Smooth muscle cell (in vitro differentiated cells): Measurements from ENCODE around the gene MREG. TPM values are rescaled to one million over a fixed set of nuclear protein-coding genes. Genes with fewer than 3 reads are reported as not detected.

Source experiments
- DNase-seq: peaks from one replicate; lab custom pipeline; 2025; ENCODE audit not compliant: unreplicated experiment; lab: John Stamatoyannopoulos, UW
- H2AFZ ChIP-seq: fragments of 200-600 bp; sonication (generic); 2 replicates; pipeline ENCODE4 v1.6.0; 2016; ENCODE audit warnings: antibody characterized with exemption, low read depth, mild to moderate bottlenecking
- H3F3A ChIP-seq: fragments of 200-600 bp; sonication (generic); 2 replicates; pipeline ENCODE4 v1.6.0; 2017; ENCODE audit warnings: antibody characterized with exemption, low read depth
- H3K27ac ChIP-seq: fragments of 200-600 bp; sonication (generic); 2 replicates; pipeline ENCODE4 v1.5.1; 2016; ENCODE audit warnings: low read depth, mild to moderate bottlenecking
- H3K27me3 ChIP-seq: fragments of 200-600 bp; sonication (generic); 2 replicates; pipeline ENCODE4 v1.6.1; 2016; ENCODE audit warnings: low read depth, mild to moderate bottlenecking
- H3K36me3 ChIP-seq: fragments of 200-600 bp; sonication (generic); 2 replicates; pipeline ENCODE4 v1.5.1; 2016; ENCODE audit warnings: low read depth
- H3K4me1 ChIP-seq: fragments of 200-600 bp; sonication (generic); 2 replicates; pipeline ENCODE4 v1.5.1; 2016; ENCODE audit warnings: low read depth
- H3K4me2 ChIP-seq: fragments of 200-600 bp; sonication (generic); 2 replicates; pipeline ENCODE4 v1.6.0; 2016; ENCODE audit warnings: mild to moderate bottlenecking
- H3K4me3 ChIP-seq: fragments of 200-600 bp; sonication (generic); 2 replicates; pipeline ENCODE4 v1.5.1; 2016; ENCODE audit warnings: mild to moderate bottlenecking
- H3K79me2 ChIP-seq: fragments of 200-600 bp; sonication (generic); 2 replicates; pipeline ENCODE4 v1.6.0; 2016; ENCODE audit warnings: low read depth, mild to moderate bottlenecking
- H3K9ac ChIP-seq: fragments of 200-600 bp; sonication (generic); 2 replicates; pipeline ENCODE4 v1.6.0; 2016; ENCODE audit warnings: low read depth
- H3K9me3 ChIP-seq: fragments of 200-600 bp; sonication (generic); replicated peaks from 2 replicates; pipeline ENCODE4 v1.5.1; 2016; ENCODE audit warnings: low read depth
- H4K20me1 ChIP-seq: fragments of 200-600 bp; sonication (generic); 2 replicates; pipeline ENCODE4 v1.6.0; 2016; ENCODE audit warnings: low read depth
- WGBS: methylation state at CpG from one replicate; pipeline ENCODE4 v1.1.7; 2016; ENCODE audit warnings: low lambda C conversion rate; 5-methylcytosine and 5-hydroxymethylcytosine counted together
- polyA plus RNA-seq: library from polyadenylated mRNA; unstranded; fragments of >200 nt; fragmentation: Nextera tagmentation; extraction: Ambion mirVana; gene quantifications from 2 replicates; pipeline ENCODE4 v1.2.1, GENCODE V29; 2016
- total RNA-seq: library from RNA; depleted of rRNA; stranded (reverse); fragments of >200 nt; gene quantifications from 2 replicates; pipeline ENCODE4 v1.2.3, GENCODE V29; 2014
- TF ChIP-seq, protein P1 (sequence below): fragments of 200-600 bp; sonication (generic); IDR thresholded peaks from 2 replicates; pipeline ENCODE4 v1.5.1; 2017; ENCODE audit warnings: borderline replicate concordance, mild to moderate bottlenecking, antibody characterized with exemption; ENCODE audit not compliant: insufficient read depth, poor library complexity, severe bottlenecking

MREG gene
- total and polyA plus RNA-seq, 2 experiments from 2014 or later, result 2.3 to 5.5 TPM

DNA sequence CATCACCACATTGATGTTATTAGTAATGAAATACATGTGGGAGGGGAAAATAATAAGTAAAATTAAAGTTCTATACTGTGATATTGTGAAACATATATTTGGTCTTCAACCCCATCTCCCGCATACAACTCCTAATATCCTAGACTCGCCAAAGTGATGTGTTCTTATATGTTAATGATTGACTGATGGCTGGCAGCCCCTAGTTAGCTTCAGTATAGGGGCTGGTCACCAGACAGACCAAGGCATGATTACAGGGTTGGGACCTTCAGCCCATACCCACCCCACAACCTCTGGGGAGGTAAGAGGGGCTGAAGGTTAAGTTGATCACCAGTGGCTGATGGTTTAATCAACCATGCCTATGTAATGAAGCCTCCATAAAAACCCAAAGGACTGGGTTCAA lies 28.1 kb upstream of the MREG start:
- TF ChIP-seq, protein P1, sequence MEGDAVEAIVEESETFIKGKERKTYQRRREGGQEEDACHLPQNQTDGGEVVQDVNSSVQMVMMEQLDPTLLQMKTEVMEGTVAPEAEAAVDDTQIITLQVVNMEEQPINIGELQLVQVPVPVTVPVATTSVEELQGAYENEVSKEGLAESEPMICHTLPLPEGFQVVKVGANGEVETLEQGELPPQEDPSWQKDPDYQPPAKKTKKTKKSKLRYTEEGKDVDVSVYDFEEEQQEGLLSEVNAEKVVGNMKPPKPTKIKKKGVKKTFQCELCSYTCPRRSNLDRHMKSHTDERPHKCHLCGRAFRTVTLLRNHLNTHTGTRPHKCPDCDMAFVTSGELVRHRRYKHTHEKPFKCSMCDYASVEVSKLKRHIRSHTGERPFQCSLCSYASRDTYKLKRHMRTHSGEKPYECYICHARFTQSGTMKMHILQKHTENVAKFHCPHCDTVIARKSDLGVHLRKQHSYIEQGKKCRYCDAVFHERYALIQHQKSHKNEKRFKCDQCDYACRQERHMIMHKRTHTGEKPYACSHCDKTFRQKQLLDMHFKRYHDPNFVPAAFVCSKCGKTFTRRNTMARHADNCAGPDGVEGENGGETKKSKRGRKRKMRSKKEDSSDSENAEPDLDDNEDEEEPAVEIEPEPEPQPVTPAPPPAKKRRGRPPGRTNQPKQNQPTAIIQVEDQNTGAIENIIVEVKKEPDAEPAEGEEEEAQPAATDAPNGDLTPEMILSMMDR, result no peak

DNA sequence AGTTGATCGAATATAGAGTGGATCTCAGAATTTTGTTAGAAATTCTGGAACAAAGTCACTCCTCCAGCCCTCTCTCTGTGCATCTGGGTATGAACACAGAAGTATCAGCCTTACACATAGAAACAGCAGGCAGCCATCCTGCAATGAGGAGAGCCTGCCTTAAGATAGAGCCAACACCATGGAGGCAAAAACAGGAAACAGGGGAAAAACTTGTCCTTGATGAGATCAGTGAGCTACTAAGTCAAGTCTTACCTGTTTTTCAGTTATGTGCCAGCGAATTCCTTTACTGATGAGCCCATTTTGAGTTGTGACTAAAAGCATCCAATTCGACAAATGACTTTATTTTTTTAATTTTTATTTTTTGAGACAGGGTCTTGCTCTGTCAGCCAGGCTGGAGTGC lies 26.6 kb upstream of the MREG start:
- Histone ChIP-seq H3K4me3 (no peak overlapping the region), H3K4me2 (no peak overlapping the region), H2AFZ (no peak overlapping the region), H3K9me3 (no peaks in the 10 kb centered on the region), H3K9ac (no peak overlapping the region), H3K79me2 (no peaks in the 10 kb centered on the region), H3K4me1 (no peaks in the 10 kb centered on the region), H3K36me3 (no peaks in the 10 kb centered on the region), H3K27me3 (no peaks in the 10 kb centered on the region), H3F3A (no peaks in the 10 kb centered on the region), H4K20me1 (no peaks in the 10 kb centered on the region), H3K27ac (no peak overlapping the region)
- TF ChIP-seq, protein P1, result no peak
- no peak for DNase-seq
- 82% methylated on average over 3 of the region's 3 CpGs for WGBS

More for the DNA sequence above, 28.1 kb upstream of the MREG start:
- Histone ChIP-seq H3K36me3 (no peaks in the 10 kb centered on the region), H3K4me2 (no peak overlapping the region), H4K20me1 (no peaks in the 10 kb centered on the region), H3K9ac (no peak overlapping the region), H3K27me3 (no peaks in the 10 kb centered on the region), H2AFZ (no peak overlapping the region), H3K79me2 (no peaks in the 10 kb centered on the region), H3K9me3 (no peaks in the 10 kb centered on the region), H3K4me1 (no peaks in the 10 kb centered on the region), H3K4me3 (no peak overlapping the region), H3F3A (no peaks in the 10 kb centered on the region), H3K27ac (no peak overlapping the region)
- no peak for DNase-seq
- WGBS, result 100% methylated on average over 2 of the region's 2 CpGs

DNA sequence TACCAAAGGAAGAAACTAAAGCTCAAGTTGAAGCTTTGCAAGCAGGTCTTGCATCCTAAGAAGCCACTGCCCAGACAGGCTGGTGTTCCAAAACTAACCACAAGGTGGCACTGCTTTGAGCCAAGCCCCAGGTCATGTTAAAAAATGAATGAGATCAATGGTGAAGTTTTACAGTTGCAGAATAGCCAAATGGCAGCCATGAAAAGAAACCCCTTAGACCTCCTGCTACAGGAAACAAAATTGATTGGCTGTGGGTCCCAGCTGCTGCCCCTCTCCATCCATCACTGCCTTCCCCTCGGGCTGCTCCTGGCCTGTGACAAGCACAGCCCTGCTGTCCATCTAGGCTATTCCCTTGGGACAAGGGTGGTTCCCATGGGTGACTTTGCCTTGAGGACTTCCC lies 20.7 kb upstream of the MREG start:
- WGBS, result 75% methylated on average over 1 of the region's 1 CpG
- no peaks in the 10 kb centered on the region for H3K27me3 ChIP-seq
- no peak overlapping the region for H3K4me2 ChIP-seq
- DNase-seq, result peak; percentile 29
- no peaks in the 10 kb centered on the region for H3F3A ChIP-seq
- no peaks in the 10 kb centered on the region for H4K20me1 ChIP-seq
- H3K9me3 ChIP-seq, result no peaks in the 10 kb centered on the region
- no peaks in the 10 kb centered on the region for H3K36me3 ChIP-seq
- no peak overlapping the region for H3K27ac ChIP-seq
- TF ChIP-seq, protein P1, result peak; percentile 80
- H3K4me3 ChIP-seq, result no peak overlapping the region
- H3K4me1 ChIP-seq, result no peaks in the 10 kb centered on the region
- H3K79me2 ChIP-seq, result no peaks in the 10 kb centered on the region
- no peak overlapping the region for H3K9ac ChIP-seq
- H2AFZ ChIP-seq, result no peak overlapping the region

DNA sequence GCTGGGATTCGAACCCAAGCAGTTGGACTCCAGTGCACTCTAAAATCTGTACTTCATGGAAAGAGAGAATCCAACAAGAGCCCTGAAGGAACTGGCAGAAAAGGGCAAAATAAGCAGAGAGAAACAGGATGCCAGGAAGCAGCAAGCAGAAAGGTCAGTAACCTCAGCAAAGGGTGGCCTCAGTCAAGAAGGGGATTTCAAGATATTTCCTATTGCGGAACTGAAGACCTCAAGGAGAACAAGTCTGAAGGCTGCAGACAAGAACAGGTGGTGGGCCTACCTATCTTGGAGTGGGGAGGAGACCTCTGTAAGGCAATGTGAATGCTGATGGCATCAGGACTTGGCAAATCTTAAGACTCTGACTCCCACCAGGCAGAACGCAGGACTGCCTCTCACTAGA lies 20.1 kb upstream of the MREG start:
- H3F3A ChIP-seq, result no peaks in the 10 kb centered on the region
- 100% methylated on average over 3 of the region's 3 CpGs for WGBS
- H3K4me1 ChIP-seq, result no peaks in the 10 kb centered on the region
- H3K27ac ChIP-seq, result no peak overlapping the region
- no peak for DNase-seq
- TF ChIP-seq, protein P1, result no peak
- no peak overlapping the region for H3K9ac ChIP-seq
- H4K20me1 ChIP-seq, result no peaks in the 10 kb centered on the region
- no peaks in the 10 kb centered on the region for H3K79me2 ChIP-seq
- H3K27me3 ChIP-seq, result no peaks in the 10 kb centered on the region
- no peak overlapping the region for H3K4me2 ChIP-seq
- no peaks in the 10 kb centered on the region for H3K9me3 ChIP-seq
- no peak overlapping the region for H3K4me3 ChIP-seq
- no peaks in the 10 kb centered on the region for H3K36me3 ChIP-seq
- no peak overlapping the region for H2AFZ ChIP-seq
